ENCODE measurements around the gene TYK2.

- TF ChIP-seq CTCF (IDR thresholded peaks at IDR 0.05), result no peak
- no peak for TF ChIP-seq POLR2AphosphoS5 (IDR thresholded peaks at IDR 0.05; ENCODE audit: low read depth, low read length)
Observed at GRCh38 chr19:10395003-10395402, 14.6 kb upstream of the TYK2 start.
